Caki2 (cell line): ENCODE results near the gene NIPSNAP3A. TPM values are rescaled to one million over a fixed set of nuclear protein-coding genes. Genes with fewer than 3 reads are reported as not detected.

Experiments
- DNase-seq: peaks from one replicate; pipeline ENCODE4 v3.0.0-alpha.2; 2015; ENCODE audit warnings: low read depth
- in situ Hi-C: cut with HindIII; loops from 2 replicates; pipeline ENCODE4 v1.10.0; 2016; ENCODE audit warnings: low sequenced_read_pairs, low pct_unique_long_range_greater_than_20kb, mixed read lengths
- total RNA-seq: library from RNA; depleted of rRNA; stranded (reverse); fragments of >200 nt; shearing (Covaris generic); gene quantifications from 2 replicates; pipeline ENCODE4 v1.2.3, GENCODE V29; 2014; ENCODE audit warnings: low replicate concordance

The NIPSNAP3A gene
- total RNA-seq, 1 experiment from 2014 or later: 14.8 TPM

DNA sequence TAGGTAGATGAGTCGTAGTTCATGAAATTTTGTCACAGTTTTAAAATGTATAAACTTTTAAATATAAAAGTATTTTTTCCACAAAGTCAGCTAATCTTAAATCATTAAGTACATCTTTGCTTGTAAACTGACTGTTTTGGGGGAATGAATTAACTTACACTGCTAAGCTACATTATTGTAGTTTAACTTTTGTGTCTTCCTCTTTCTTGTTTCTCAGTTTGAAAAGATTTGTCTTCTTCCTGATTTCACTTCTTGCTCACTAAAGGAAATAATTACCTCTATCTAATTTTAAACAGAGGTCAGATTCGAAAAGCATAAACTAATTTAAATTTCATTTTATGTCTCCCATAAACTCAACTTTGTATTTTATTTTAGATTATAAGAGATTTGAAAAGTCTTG lies 22.2 kb downstream of the NIPSNAP3A start:
- in situ Hi-C loops: no loop called here

DNA sequence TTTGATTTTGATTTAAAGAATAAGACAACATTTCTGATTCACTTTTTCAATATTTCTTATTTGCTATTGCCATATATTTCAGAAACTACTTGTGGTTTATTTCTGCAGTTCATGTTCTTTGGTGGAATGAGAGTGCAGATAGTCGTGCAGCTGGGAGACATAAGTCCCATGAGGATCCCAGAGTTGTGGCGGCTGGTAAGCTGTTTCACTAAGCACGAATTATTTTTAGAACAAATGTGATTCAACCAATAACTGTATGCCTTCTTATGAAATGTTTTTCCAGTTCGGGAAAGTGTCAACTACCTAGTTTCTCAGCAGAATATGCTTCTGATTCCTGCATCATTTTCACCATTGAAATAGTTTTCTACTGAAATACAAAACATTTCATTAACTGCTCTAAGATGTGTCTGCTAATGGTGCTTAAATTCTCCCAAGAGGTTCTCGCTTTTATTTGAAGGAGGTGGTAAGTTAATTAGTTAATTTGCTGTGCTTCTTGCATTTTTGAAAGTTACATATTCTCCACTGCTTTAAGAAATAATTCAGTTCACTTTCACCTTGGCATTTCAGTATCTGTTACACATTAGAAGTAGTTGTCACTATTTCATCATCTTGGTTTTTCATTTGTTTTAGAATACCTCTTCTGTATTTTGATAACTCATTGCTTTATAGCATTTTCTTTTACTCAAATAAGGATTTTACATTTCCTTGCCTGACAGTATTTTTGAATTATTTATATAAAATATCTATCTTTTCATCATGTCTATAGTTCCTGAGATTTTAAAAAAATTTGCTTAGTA lies 25.4 kb downstream of the NIPSNAP3A start:
- in situ Hi-C loops: no loop called here
- DNase-seq: no peak

More for the DNA sequence above, 22.2 kb downstream of the NIPSNAP3A start:
- no peak for DNase-seq

GRCh38 chr9:104774132-104774531 lies 26.6 kb downstream of the NIPSNAP3A start:
- in situ Hi-C loops: no loop called here
- DNase-seq: no peak

DNA sequence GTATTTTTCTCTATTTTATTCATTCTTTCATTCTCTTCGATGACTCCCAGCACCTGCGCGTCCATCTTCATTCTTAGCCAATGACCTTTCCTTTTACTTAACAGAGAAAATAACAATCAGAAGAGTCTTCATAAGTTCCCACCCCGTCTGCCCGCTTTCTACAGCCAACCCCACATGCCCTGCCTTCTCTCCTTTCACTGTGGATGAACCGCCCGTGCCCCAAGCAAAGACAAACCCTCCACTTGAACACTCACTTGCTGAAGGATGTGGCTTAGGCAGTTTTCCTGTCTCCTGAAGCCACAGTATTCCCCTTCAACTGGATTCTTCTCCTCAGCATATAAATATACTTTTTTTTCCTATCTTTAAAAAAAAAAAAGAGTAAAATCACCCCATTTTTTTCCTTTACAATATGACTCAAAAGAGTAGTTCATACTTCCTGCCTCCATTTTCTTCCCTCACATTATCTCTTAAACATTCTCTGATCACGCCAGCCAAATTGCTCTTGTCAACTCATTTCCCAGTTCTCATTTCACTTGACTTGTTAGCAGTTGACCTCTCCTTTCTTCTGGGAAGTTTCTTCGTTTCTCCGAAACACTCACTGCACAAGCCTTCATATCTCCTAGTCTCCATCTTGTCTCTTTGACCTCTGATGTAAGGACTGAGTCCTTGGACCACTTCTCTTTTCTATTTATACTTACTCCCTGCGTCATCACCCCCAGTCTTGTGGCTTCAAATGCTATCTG lies 27.5 kb downstream of the NIPSNAP3A start:
- no peak for DNase-seq
- in situ Hi-C loops: no loop called here

GRCh38 chr9:104775574-104775936 lies 28.1 kb downstream of the NIPSNAP3A start:
- in situ Hi-C loops: no loop called here
- no peak for DNase-seq

DNA sequence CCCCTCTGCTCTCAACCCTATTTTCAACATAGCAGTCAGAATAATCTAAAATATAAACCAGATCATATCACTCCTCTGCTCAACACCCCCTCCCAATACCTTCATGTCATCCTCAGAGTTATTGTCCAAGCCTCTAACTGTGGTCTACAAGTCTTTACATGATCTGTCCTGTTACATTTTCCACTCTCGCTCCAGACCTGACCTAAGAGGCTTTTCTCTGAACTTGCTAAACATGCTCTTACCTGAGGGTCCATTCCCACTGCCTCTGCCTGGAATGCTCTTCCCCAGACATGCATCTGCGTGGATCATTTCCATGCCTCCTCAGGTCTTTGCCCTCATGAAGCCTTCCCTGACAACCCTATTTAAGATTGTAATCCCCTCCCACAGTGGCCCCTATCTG lies 28.5 kb downstream of the NIPSNAP3A start:
- in situ Hi-C loops: no loop called here
- DNase-seq: no peak

DNA sequence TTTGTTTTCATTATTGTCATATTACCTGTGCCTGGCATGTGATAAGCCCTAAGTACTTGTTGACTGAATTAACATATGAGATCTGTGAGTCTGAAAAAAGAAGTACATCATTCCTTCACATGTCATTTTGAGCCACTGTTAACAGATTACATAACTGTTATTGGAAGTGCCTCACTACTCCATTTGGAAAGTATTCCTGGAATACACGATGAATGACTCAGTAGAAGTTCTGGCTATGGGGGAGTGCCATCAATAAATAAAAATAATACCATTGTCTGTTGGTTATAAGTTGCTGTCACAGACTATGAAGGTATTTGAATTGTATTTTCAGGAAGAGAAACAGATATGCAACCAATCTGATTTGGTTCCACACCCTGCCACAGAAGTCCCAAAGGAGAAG lies 29.3 kb downstream of the NIPSNAP3A start:
- DNase-seq: no peak
- in situ Hi-C loops: no loop called here

DNA sequence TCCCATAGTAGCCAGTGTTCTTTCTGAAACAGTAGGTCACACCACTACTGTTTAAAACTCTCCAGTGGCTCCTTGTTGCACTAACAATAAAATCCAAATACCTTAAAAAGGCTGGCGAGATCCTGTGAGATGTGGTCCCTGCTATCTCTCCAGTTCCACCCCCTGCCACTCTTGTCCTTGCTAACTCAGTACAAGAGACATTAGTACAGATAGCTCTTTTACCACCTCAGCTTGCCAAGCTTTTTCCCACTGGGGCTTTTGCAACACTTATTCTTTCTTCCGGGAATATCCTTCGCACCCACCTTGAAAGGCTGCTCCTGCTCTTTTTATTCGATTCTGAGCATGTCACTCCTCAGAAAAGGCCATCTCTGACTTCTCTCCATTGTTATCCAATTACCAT lies 31.3 kb downstream of the NIPSNAP3A start:
- in situ Hi-C loops: no loop called here

GRCh38 chr9:104779334-104779733 lies 31.9 kb downstream of the NIPSNAP3A start:
- in situ Hi-C loops: no loop called here
- no peak for DNase-seq

More for the DNA sequence above, 31.3 kb downstream of the NIPSNAP3A start:
- no peak for DNase-seq

GRCh38 chr9:104779946-104780535 lies 32.6 kb downstream of the NIPSNAP3A start:
- in situ Hi-C loops: no loop called here
- no peak for DNase-seq

DNA sequence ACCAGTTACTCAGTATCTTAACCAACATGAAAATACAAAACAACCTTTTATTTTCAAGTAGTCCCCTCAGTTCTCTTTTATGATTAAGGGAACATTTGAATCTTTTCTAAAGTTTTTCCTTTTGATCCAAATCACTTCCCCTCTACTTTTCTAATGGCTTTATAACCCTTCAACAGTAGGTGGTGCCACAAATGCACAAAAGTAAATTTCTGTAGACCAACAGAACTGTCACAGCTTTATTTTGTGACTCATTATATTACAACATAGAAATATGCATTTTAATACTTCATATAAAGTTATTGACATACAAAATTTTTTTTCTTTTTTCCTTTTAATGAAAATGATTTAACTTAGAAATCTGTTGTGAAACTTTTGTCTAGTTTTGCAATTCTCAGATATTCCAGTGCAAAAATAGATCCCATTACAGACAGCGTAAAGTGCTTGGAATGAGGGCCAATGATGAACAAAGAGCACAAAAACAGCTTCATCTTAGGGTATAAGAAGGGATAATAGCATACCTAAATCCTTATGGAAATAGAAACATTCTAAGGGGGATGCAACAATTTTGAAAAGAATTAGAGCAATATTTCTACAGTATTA lies 33.4 kb downstream of the NIPSNAP3A start:
- in situ Hi-C loops: no loop called here
- no peak for DNase-seq

DNA sequence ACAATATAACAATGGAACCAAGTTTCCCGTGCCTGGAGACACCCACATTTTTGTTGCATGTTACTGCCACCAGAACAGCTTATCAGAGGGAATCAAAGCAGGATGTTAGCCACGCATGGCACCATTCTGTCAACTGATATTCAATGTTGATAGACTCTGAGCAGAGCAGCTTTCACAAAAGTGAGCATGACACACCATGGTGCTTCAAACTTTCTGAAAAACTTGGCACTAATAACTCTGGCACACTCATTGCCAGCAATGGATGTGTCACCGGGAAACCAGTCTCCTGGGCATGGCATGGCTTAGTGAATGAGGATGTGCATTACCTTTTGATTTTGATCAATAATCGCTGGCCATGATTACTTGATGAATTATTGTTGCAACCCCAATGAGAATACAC lies 36.1 kb downstream of the NIPSNAP3A start:
- DNase-seq: no peak
- in situ Hi-C loops: no loop called here

DNA sequence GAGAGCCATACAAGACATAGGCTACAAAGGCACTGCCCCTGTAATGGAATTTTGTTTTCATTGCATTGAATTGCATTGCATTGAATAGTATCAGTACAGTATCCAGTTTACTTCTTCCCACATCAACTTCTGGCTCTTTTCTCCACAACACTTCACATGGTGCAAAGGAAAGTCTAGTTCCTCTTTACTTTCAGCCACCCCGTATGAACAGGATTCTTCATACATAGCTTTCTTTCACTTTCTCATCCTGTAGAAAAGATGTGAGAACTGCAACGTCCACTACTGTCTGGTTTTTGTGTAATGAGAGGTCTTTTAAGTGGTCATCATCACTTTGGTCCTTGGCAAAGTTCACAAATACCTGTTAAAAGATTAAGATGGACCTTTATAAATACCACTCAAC lies 36.6 kb downstream of the NIPSNAP3A start:
- DNase-seq: no peak
- in situ Hi-C loops: no loop called here

GRCh38 chr9:104786293-104786692 lies 38.8 kb downstream of the NIPSNAP3A start:
- DNase-seq: no peak
- in situ Hi-C loops: no loop called here

DNA sequence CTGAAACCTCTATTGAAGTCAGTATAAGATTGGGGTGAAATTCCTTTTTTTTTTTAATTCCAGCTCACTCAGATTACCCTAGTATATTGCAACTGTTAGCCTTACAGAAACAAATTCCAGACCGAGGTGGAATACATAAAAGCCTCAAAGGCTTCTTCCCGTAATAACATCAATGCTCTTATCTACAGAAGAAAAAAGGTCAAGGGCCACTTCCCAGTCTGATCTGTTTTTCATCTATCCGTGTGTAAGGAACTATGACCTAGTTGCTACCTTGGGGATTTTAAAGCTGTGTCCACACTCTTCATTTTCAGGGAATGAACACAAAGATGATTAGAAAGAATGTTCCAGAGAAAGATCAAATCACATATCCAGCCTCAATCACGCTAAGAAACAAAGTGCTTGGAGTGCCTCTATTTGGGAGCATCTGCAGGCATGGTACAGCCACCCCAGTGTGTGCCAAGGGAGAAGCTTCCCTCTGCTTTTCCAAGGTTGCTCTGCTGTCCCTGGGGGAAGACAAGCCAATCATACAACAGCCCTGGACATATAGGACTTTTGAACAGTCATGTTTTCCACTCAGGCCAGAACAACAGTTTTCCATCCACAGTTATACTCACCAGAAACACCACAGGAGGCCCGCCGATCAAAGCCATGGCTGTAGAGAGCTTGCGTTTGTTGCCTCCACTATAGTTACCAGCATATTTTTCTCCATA lies 40.0 kb downstream of the NIPSNAP3A start:
- DNase-seq: no peak
- in situ Hi-C loops: no loop called here

- no peak for DNase-seq
- in situ Hi-C loops: no loop called here
Observed at GRCh38 chr9:104788251-104788650, 40.8 kb downstream of the NIPSNAP3A start.

DNA sequence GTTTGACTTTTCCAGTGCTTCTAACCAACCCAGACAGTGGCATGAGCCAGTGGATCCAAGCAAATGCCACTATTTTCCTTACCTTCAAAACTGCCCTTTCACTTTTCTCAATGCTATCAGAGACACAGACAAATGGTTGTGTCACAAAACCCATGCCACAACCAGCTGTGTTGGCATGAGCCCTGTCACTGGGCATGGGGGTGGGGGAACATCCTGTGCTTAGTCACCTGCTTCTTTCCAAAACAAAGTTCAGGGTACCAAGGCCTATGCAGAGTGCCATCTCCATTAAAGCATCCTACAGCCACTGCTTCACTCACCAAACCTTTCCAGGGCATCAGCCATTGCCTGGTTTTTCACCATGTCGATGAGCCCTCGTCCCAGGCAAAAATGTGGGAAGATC lies 46.6 kb downstream of the NIPSNAP3A start:
- in situ Hi-C loops: no loop called here

DNA sequence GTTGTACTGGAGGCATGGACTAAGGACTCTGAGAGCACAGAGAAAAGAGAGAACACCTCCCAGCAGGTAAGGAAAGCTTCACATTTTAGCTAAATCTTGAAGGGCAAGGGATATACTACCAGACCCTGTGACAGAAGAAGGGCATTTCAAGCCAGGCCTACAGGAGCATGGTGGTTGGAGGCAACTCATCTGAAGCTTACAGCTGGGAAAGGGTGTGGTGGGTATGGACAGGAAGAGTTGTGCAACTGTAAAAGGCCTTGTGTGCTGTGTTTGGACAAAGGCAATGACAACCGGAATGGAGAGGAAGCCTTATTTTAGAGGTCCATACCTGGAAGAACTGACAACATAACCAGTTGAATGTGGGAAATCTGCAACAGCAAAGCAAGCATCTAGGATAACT lies 47.6 kb downstream of the NIPSNAP3A start:
- in situ Hi-C loops: no loop called here
- DNase-seq: no peak

More for the DNA sequence above, 46.6 kb downstream of the NIPSNAP3A start:
- no peak for DNase-seq
